Measurements from ENCODE around the gene SLC15A1. TPM values are rescaled to one million over a fixed set of nuclear protein-coding genes. Genes with fewer than 3 reads are reported as not detected.
"Not testable (repeated sequence)": the region's sequence is repeated elsewhere in the genome, so short reads cannot be mapped to it uniquely, and the experiment has no call there.

SLC15A1 gene
- total RNA-seq, 2 donors from 2014 or later = not detected

- ATAC-seq = no peak
Measured at GRCh38 chr13:98649861-98650260, 102.6 kb downstream of the SLC15A1 start.

GRCh38 chr13:98648686-98649085 lies 103.8 kb downstream of the SLC15A1 start:
- Mint-ChIP-seq H3K27me3 (peaks cover 25 to 26% of the 10 kb centered on the region in 2 donors), H3K36me3 (no peaks in the 10 kb centered on the region), H3K9me3 (no peaks in the 10 kb centered on the region), H3K27ac (no peak overlapping the region), H3K4me1 (ENCODE audit: low read depth in 2 of 2) (peaks cover 3 to 5% of the 10 kb centered on the region in 2 donors), H3K4me3 (no peak overlapping the region)
- DNase-seq (ENCODE audit: low spot score) (no peak), ATAC-seq (no peak)

More at GRCh38 chr13:98649861-98650260, 102.6 kb downstream of the SLC15A1 start:
- no peak for DNase-seq (ENCODE audit: low spot score)
- H3K9me3 Mint-ChIP-seq = no peaks in the 10 kb centered on the region
- H3K36me3 Mint-ChIP-seq = no peaks in the 10 kb centered on the region
- H3K4me1 Mint-ChIP-seq (ENCODE audit: low read depth in 2 of 2) = peaks cover 5% of the 10 kb centered on the region in 2 donors
- H3K27me3 Mint-ChIP-seq = peaks cover 23 to 26% of the 10 kb centered on the region in 2 donors
- H3K4me3 Mint-ChIP-seq = no peak overlapping the region
- H3K27ac Mint-ChIP-seq = no peak overlapping the region

- DNase-seq (ENCODE audit: low spot score) = no peak
- H3K9me3 Mint-ChIP-seq = no peaks in the 10 kb centered on the region
- no peaks in the 10 kb centered on the region for H3K36me3 Mint-ChIP-seq
- no peak for ATAC-seq
- no peak overlapping the region for H3K27ac Mint-ChIP-seq
- H3K27me3 Mint-ChIP-seq = peaks cover 20 to 22% of the 10 kb centered on the region in 2 donors
- H3K4me1 Mint-ChIP-seq (ENCODE audit: low read depth in 2 of 2) = peaks cover 0 to under 1% of the 10 kb centered on the region in 2 donors
- no peak overlapping the region for H3K4me3 Mint-ChIP-seq
Measured at GRCh38 chr13:98648141-98648540, 104.3 kb downstream of the SLC15A1 start.

GRCh38 chr13:98647121-98647520 lies 105.4 kb downstream of the SLC15A1 start:
- peaks cover 20 to 22% of the 10 kb centered on the region in 2 donors for H3K27me3 Mint-ChIP-seq
- ATAC-seq (no peak), DNase-seq (ENCODE audit: low spot score) (no peak)
- no peak overlapping the region for H3K27ac Mint-ChIP-seq
- H3K9me3 Mint-ChIP-seq = no peaks in the 10 kb centered on the region
- H3K4me1 Mint-ChIP-seq (ENCODE audit: low read depth in 2 of 2) = no peaks in the 10 kb centered on the region
- no peaks in the 10 kb centered on the region for H3K36me3 Mint-ChIP-seq
- H3K4me3 Mint-ChIP-seq = no peak overlapping the region

GRCh38 chr13:98643479-98643878 lies 109.0 kb downstream of the SLC15A1 start:
- H3K9me3 Mint-ChIP-seq = no peaks in the 10 kb centered on the region
- DNase-seq (ENCODE audit: low spot score) = no peak
- ATAC-seq = no peak
- H3K36me3 Mint-ChIP-seq = no peaks in the 10 kb centered on the region
- no peak overlapping the region for H3K27ac Mint-ChIP-seq
- no peaks in the 10 kb centered on the region for H3K4me1 Mint-ChIP-seq (ENCODE audit: low read depth in 2 of 2)
- H3K27me3 Mint-ChIP-seq = peaks cover 24 to 27% of the 10 kb centered on the region in 2 donors
- H3K4me3 Mint-ChIP-seq = no peak overlapping the region

GRCh38 chr13:98641075-98641474 lies 111.4 kb downstream of the SLC15A1 start:
- Mint-ChIP-seq H3K27me3 (peaks cover 15 to 16% of the 10 kb centered on the region in 2 donors), H3K4me1 (ENCODE audit: low read depth in 2 of 2) (no peaks in the 10 kb centered on the region), H3K9me3 (no peaks in the 10 kb centered on the region), H3K36me3 (no peaks in the 10 kb centered on the region), H3K4me3 (no peak overlapping the region), H3K27ac (no peak overlapping the region)
- ATAC-seq (no peak), DNase-seq (ENCODE audit: low spot score) (no peak)

- H3K9me3 Mint-ChIP-seq; H3K36me3 Mint-ChIP-seq; H3K4me3 Mint-ChIP-seq; DNase-seq (ENCODE audit: low spot score); H3K27ac Mint-ChIP-seq; ATAC-seq; H3K4me1 Mint-ChIP-seq (ENCODE audit: low read depth in 2 of 2): not testable (repeated sequence)
- peaks cover 14% of the 10 kb centered on the region in 2 donors for H3K27me3 Mint-ChIP-seq
Measured at GRCh38 chr13:98639785-98640184, 112.7 kb downstream of the SLC15A1 start.

- not testable (repeated sequence) for H3K9me3 Mint-ChIP-seq; H3K27ac Mint-ChIP-seq; DNase-seq (ENCODE audit: low spot score); ATAC-seq; H3K4me1 Mint-ChIP-seq (ENCODE audit: low read depth in 2 of 2); H3K4me3 Mint-ChIP-seq; H3K36me3 Mint-ChIP-seq
- peaks cover 5 to 15% of the 10 kb centered on the region in 2 donors for H3K27me3 Mint-ChIP-seq
Measured at GRCh38 chr13:98638352-98638751, 114.1 kb downstream of the SLC15A1 start.

Other genes starting within 250 kb of the SLC15A1 start
- 10 to 100 TPM; 73.0 to 90.1 TPM for gene STK24, start 175.6 kb downstream of the SLC15A1 start, total RNA-seq
- 10 to 100 TPM; 25.4 to 26.7 TPM for gene DOCK9, start 225.4 kb upstream of the SLC15A1 start, total RNA-seq